IMR-90 (cell line): Measurements from ENCODE around the gene MICOS13. TPM values are rescaled to one million over a fixed set of nuclear protein-coding genes. Genes with fewer than 3 reads are reported as not detected.

ENCODE experiments used
- ATAC-seq: fragments of 200-7000 bp; cut with Tn5 transposase; 2 replicates; pipeline ENCODE4 v1.9.1; 2020; ENCODE audit warnings: low read depth, mild to moderate bottlenecking, moderate library complexity
- BruUV-seq: library from RNA; stranded (reverse); fragments of 400-500 nt; replicated peaks from 2 replicates; lab custom pipeline; 2021; lab: Mats Ljungman, UMichigan
- CTCF ChIA-PET: fragments of 300-600 bp; formaldehyde crosslinking; extraction: SDS; loops from one replicate; lab custom pipeline; 2021; ENCODE audit warnings: antibody characterized with exemption; lab: Yijun Ruan, JAX
- POLR2A ChIA-PET: fragments of 300-600 bp; sonication (Branson Sonifier 250); formaldehyde crosslinking; loops from one replicate; lab custom pipeline; 2022; ENCODE audit warnings: antibody characterized with exemption; ENCODE audit not compliant: unreplicated experiment; lab: Charles Lee
- DNase-seq: peaks from one replicate; pipeline ENCODE4 v3.0.0; 2013
- H2AFZ ChIP-seq: replicated peaks from 2 replicates; pipeline ENCODE3; 2013; ENCODE audit warnings: low read length, mild to moderate bottlenecking; ENCODE audit not compliant: poor library complexity
- H2AK5ac ChIP-seq: 2 replicates; pipeline ENCODE4 v1.6.1; 2013; ENCODE audit warnings: low read depth, low read length, inconsistent platforms
- H2AK9ac ChIP-seq: replicated peaks from 2 replicates; pipeline ENCODE3; 2013; ENCODE audit warnings: mild to moderate bottlenecking, low read depth, low read length, moderate library complexity; ENCODE audit not compliant: poor library complexity
- H2BK120ac ChIP-seq: 2 replicates; pipeline ENCODE4 v1.6.1; 2013; ENCODE audit warnings: low read depth, low read length, inconsistent platforms
- H2BK15ac ChIP-seq: 3 replicates; pipeline ENCODE4 v1.6.1; 2013; ENCODE audit warnings: low read depth, low read length, inconsistent platforms
- H2BK20ac ChIP-seq: 2 replicates; pipeline ENCODE4 v1.6.1; 2013; ENCODE audit warnings: low read depth, mild to moderate bottlenecking, inconsistent platforms, low read length, moderate library complexity
- H2BK5ac ChIP-seq: 2 replicates; pipeline ENCODE4 v1.6.1; 2013; ENCODE audit warnings: mild to moderate bottlenecking, low read depth, low read length, inconsistent platforms; ENCODE audit not compliant: poor library complexity, severe bottlenecking
- H3K14ac ChIP-seq: replicated peaks from 2 replicates; pipeline ENCODE4 v1.6.1; 2013; ENCODE audit warnings: low read depth, low read length, inconsistent platforms
- H3K18ac ChIP-seq: 2 replicates; pipeline ENCODE4 v1.6.1; 2013; ENCODE audit warnings: low read depth, low read length, control low read depth
- H3K23ac ChIP-seq: 2 replicates; pipeline ENCODE4 v1.6.1; 2013; ENCODE audit warnings: low read depth, low read length, inconsistent platforms
- H3K27ac ChIP-seq: 2 replicates; pipeline ENCODE4 v1.5.1; 2013; ENCODE audit warnings: mild to moderate bottlenecking, control low read depth, low read length; ENCODE audit not compliant: insufficient read depth
- H3K27me3 ChIP-seq: 2 replicates; pipeline ENCODE4 v1.6.1; 2013; ENCODE audit warnings: low read length; ENCODE audit not compliant: control insufficient read depth, insufficient read depth
- H3K36me3 ChIP-seq: 2 replicates; pipeline ENCODE4 v1.6.1; 2013; ENCODE audit warnings: low read length, mixed read lengths; ENCODE audit not compliant: control insufficient read depth, insufficient read depth
- H3K4ac ChIP-seq: 2 replicates; pipeline ENCODE4 v1.6.1; 2013; ENCODE audit warnings: low read depth, low read length, inconsistent platforms
- H3K4me1 ChIP-seq: 2 replicates; pipeline ENCODE4 v1.6.1; 2013; ENCODE audit warnings: low read length, mixed read lengths; ENCODE audit not compliant: control insufficient read depth, insufficient read depth
- H3K4me2 ChIP-seq: 2 replicates; pipeline ENCODE4 v1.6.1; 2013; ENCODE audit warnings: low read depth, mild to moderate bottlenecking, control low read depth, low read length, moderate library complexity
- H3K4me3 ChIP-seq: 2 replicates; pipeline ENCODE4 v1.5.1; 2013; ENCODE audit warnings: low read depth, mild to moderate bottlenecking, control low read depth, low read length, moderate library complexity; ENCODE audit not compliant: insufficient read depth
- H3K56ac ChIP-seq: 2 replicates; pipeline ENCODE4 v1.6.1; 2013; ENCODE audit warnings: low read length, inconsistent platforms; ENCODE audit not compliant: insufficient read depth; ENCODE audit errors: extremely low read depth
- H3K79me1 ChIP-seq, 2 experiments: 2 replicates each; pipeline ENCODE4 v1.6.1; 2013; ENCODE audit warnings: low read length in 2 of 2, inconsistent platforms in 1 of 2, low read depth in 1 of 2
- H3K9ac ChIP-seq: 2 replicates; pipeline ENCODE4 v1.6.1; 2013; ENCODE audit warnings: low read depth, low read length, control low read depth
- H3K9me1 ChIP-seq: 2 replicates; pipeline ENCODE4 v1.6.1; 2013; ENCODE audit warnings: low read length, inconsistent platforms; ENCODE audit not compliant: insufficient read depth
- H3K9me3 ChIP-seq: 2 replicates; pipeline ENCODE4 v1.6.1; 2013; ENCODE audit warnings: low read length; ENCODE audit not compliant: control insufficient read depth, insufficient read depth
- H4K20me1 ChIP-seq: 2 replicates; pipeline ENCODE4 v1.6.1; 2013; ENCODE audit warnings: low read length, inconsistent platforms; ENCODE audit not compliant: insufficient read depth
- H4K5ac ChIP-seq: 2 replicates; pipeline ENCODE4 v1.6.1; 2013; ENCODE audit warnings: mild to moderate bottlenecking, low read depth, low read length, control low read depth
- H4K8ac ChIP-seq, 2 experiments: 2 replicates each; pipeline ENCODE4 v1.6.1; 2013; ENCODE audit warnings: low read depth in 2 of 2, low read length in 2 of 2, control low read depth in 1 of 2, inconsistent platforms in 1 of 2
- H4K91ac ChIP-seq: 2 replicates; pipeline ENCODE4 v1.6.1; 2013; ENCODE audit warnings: low read depth, low read length, inconsistent platforms; ENCODE audit not compliant: insufficient read depth
- BHLHE40 ChIP-seq: fragments of 150-350 bp; IDR thresholded peaks from 2 replicates; pipeline ENCODE4 v1.6.1; 2016; ENCODE audit warnings: mild to moderate bottlenecking, low read depth, low read length
- CEBPB ChIP-seq: IDR thresholded peaks from 2 replicates; pipeline ENCODE4 v1.6.1; 2012; ENCODE audit warnings: low read depth, low read length, improper control_type of control experiment
- CHD1 ChIP-seq: IDR thresholded peaks from 2 replicates; pipeline ENCODE4 v1.6.1; 2012; ENCODE audit warnings: low read depth, low read length, improper control_type of control experiment
- FOS ChIP-seq: fragments of 150-350 bp; IDR thresholded peaks from 2 replicates; pipeline ENCODE4 v1.6.1; 2016; ENCODE audit warnings: low read depth, low read length
- MAFK ChIP-seq: IDR thresholded peaks from 2 replicates; pipeline ENCODE4 v1.6.1; 2012; ENCODE audit warnings: low read depth, low read length, improper control_type of control experiment
- MAZ ChIP-seq: IDR thresholded peaks from 2 replicates; pipeline ENCODE4 v1.6.1; 2012; ENCODE audit warnings: low read depth, mild to moderate bottlenecking, low read length, improper control_type of control experiment, moderate library complexity, borderline replicate concordance
- MXI1 ChIP-seq: IDR thresholded peaks from 2 replicates; pipeline ENCODE4 v1.6.1; 2012; ENCODE audit warnings: low read depth, mild to moderate bottlenecking, low read length, moderate library complexity, borderline replicate concordance
- NFE2L2 ChIP-seq: fragments of 150-350 bp; IDR thresholded peaks from 2 replicates; pipeline ENCODE4 v1.6.1; 2016; ENCODE audit warnings: low read depth, mild to moderate bottlenecking, low read length
- POLR2A ChIP-seq: IDR thresholded peaks from 2 replicates; pipeline ENCODE4 v1.6.1; 2012; ENCODE audit warnings: mild to moderate bottlenecking, low read depth, low read length
- RAD21 ChIP-seq: IDR thresholded peaks from 2 replicates; pipeline ENCODE4 v1.6.1; 2012; ENCODE audit warnings: low read length, improper control_type of control experiment
- RCOR1 ChIP-seq: IDR thresholded peaks from 2 replicates; pipeline ENCODE4 v1.6.1; 2012; ENCODE audit warnings: mild to moderate bottlenecking, low read length, improper control_type of control experiment; ENCODE audit not compliant: insufficient replicate concordance
- RFX5 ChIP-seq: IDR thresholded peaks from 2 replicates; pipeline ENCODE4 v1.8.0; 2012; ENCODE audit warnings: low read depth, mild to moderate bottlenecking, low read length, moderate library complexity
- SMC3 ChIP-seq: fragments of 150-350 bp; IDR thresholded peaks from 2 replicates; pipeline ENCODE4 v1.6.1; 2016; ENCODE audit warnings: low read depth, mild to moderate bottlenecking, antibody characterized with exemption, low read length, moderate library complexity
- WGBS, 2 experiments: methylation state at CpG; one replicate each; pipeline versions ENCODE4 v1.1.5 to v1.1.7; 2013; ENCODE audit warnings: missing lambda C conversion rate in 2 of 2; ENCODE audit not compliant: insufficient read length in 1 of 2; ENCODE audit errors: extremely low coverage in 2 of 2; 5-methylcytosine and 5-hydroxymethylcytosine counted together
- dilution Hi-C: fragments of 300-500 bp; cut with HindIII; formaldehyde crosslinking; loops from one replicate; pipeline ENCODE4 v1.14.3; 2018; ENCODE audit warnings: low sequenced_read_pairs; ENCODE audit not compliant: unreplicated experiment
- in situ Hi-C: fragments of 300-500 bp; cut with MboI; formaldehyde crosslinking; loops from 3 replicates; pipeline ENCODE4 v1.14.3; 2019; ENCODE audit warnings: low sequenced_read_pairs, inconsistent platforms, mixed read lengths
- intact Hi-C: fragments of 100-400 bp; cut with micrococcal nuclease; formaldehyde crosslinking; loops from 2 replicates; pipeline ENCODE4 v1.10.0; 2022
- polyA plus RNA-seq, 3 experiments: library from polyadenylated mRNA; depleted of rRNA; stranded (reverse); fragments of >200 nt; gene quantifications; 2 replicates each; pipeline ENCODE4 v1.2.3, GENCODE V29; 2012; ENCODE audit warnings: low replicate concordance in 1 of 3
- total RNA-seq: library from RNA; depleted of rRNA; stranded (reverse); fragments of >200 nt; gene quantifications from 2 replicates; pipeline ENCODE4 v1.2.3, GENCODE V29; 2012
- TF ChIP-seq, protein P1 (sequence below): conservative IDR thresholded peaks from 2 replicates; pipeline ENCODE4 v1.5.1; 2012; ENCODE audit warnings: mild to moderate bottlenecking, low read depth, low read length, improper control_type of control experiment
- TF ChIP-seq, protein P2 (sequence below): fragments of 150-350 bp; IDR thresholded peaks from 2 replicates; pipeline ENCODE4 v1.6.1; 2017; ENCODE audit warnings: mild to moderate bottlenecking, antibody characterized with exemption, low read length, low read depth
- TF ChIP-seq, protein P3 (sequence below): fragments of 150-350 bp; IDR thresholded peaks from 2 replicates; pipeline ENCODE4 v1.6.1; 2016; ENCODE audit warnings: low read depth, mild to moderate bottlenecking, low read length, moderate library complexity, borderline replicate concordance

The MICOS13 gene
- total and polyA plus RNA-seq, 2 of the 4 experiments (the other 2 are of a cell fraction) = 14.5 to 48.9 TPM

DNA sequence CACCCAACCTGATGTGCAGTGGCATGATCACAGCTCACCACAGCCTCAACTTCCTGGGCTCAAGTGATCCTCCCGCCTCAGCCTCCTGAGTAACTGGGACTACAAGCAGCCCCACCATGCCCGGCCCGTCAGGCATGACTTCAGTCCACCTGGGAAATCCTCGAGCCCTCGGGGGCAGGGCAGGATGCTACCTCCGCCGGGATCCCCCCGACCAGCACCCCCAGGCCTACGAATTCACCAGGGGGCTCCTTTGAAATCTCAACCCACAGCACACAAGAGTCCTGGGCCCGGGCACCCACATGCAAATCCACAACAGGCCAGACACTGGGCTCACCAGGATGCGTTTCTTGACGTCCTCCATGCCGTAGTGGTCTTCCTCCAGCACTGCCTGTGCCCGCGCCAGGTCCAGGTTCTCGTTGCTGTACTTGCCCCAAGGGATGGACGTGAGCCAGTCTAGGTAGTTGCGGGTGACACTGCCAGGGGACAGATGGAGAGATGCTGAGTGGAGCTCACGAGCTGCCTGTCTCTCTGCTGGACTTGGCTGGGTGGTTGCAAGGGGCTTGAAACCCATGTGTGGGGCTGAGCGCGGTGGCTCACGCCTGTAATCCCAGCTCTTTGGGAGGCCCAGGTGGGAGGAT lies 20.3 kb upstream of the MICOS13 start:
- Histone ChIP-seq H3K9me3 (no peaks in the 10 kb centered on the region), H4K5ac (no peak overlapping the region), H2AFZ (peak overlapping the region; percentile 21), H2AK5ac (no peak overlapping the region), H2BK5ac (no peak overlapping the region), H3K9me1 (0 out of 2 replicates have a peak, but pooled peaks cover 2% of the 10 kb centered on the region), H3K23ac (no peak overlapping the region), H3K9ac (no peak overlapping the region), H3K18ac (no peak overlapping the region), H2BK20ac (no peak overlapping the region), H2AK9ac (no peak overlapping the region), H3K36me3 (peaks cover 60% of the 10 kb centered on the region), H3K4me3 (no peak overlapping the region), H2BK15ac (no peak overlapping the region), H4K20me1 (peaks cover 45% of the 10 kb centered on the region), H3K4me1 (0 out of 2 replicates have a peak, but pooled peaks cover 2% of the 10 kb centered on the region), H3K27me3 (no peaks in the 10 kb centered on the region), H3K14ac (no peak overlapping the region), H4K91ac (no peak overlapping the region), H4K8ac (no peak overlapping the region), H3K56ac (no peak overlapping the region), H2BK120ac (no peak overlapping the region), H3K79me1 (peaks cover 12 to 57% of the 10 kb centered on the region in 2 experiments; a peak in 3 of 4 replicates), H3K4ac (no peak overlapping the region), H3K4me2 (no peak overlapping the region), H3K27ac (no peak overlapping the region)
- ChIA-PET POLR2A (no interaction called here), CTCF (no interaction called here)
- in situ Hi-C loops = no loop called here
- BruUV-seq = no TSS peak
- intact Hi-C loops = no loop called here
- WGBS, 2 experiments = 96% methylated on average over 8 of the region's 22 CpGs; no CpG with 5 or more reads in 1 of the 2 experiments
- TF ChIP-seq SMC3 (no peak), NFE2L2 (no peak), RCOR1 (no peak), CHD1 (no peak), RAD21 (no peak), POLR2A (no peak), RFX5 (no peak), MXI1 (no peak), MAFK (no peak), MAZ (no peak), CEBPB (no peak), BHLHE40 (no peak), FOS (no peak)
- TF ChIP-seq, protein P1, sequence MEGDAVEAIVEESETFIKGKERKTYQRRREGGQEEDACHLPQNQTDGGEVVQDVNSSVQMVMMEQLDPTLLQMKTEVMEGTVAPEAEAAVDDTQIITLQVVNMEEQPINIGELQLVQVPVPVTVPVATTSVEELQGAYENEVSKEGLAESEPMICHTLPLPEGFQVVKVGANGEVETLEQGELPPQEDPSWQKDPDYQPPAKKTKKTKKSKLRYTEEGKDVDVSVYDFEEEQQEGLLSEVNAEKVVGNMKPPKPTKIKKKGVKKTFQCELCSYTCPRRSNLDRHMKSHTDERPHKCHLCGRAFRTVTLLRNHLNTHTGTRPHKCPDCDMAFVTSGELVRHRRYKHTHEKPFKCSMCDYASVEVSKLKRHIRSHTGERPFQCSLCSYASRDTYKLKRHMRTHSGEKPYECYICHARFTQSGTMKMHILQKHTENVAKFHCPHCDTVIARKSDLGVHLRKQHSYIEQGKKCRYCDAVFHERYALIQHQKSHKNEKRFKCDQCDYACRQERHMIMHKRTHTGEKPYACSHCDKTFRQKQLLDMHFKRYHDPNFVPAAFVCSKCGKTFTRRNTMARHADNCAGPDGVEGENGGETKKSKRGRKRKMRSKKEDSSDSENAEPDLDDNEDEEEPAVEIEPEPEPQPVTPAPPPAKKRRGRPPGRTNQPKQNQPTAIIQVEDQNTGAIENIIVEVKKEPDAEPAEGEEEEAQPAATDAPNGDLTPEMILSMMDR = no peak
- TF ChIP-seq, protein P2, sequence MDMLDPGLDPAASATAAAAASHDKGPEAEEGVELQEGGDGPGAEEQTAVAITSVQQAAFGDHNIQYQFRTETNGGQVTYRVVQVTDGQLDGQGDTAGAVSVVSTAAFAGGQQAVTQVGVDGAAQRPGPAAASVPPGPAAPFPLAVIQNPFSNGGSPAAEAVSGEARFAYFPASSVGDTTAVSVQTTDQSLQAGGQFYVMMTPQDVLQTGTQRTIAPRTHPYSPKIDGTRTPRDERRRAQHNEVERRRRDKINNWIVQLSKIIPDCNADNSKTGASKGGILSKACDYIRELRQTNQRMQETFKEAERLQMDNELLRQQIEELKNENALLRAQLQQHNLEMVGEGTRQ = no peak
- TF ChIP-seq, protein P3, sequence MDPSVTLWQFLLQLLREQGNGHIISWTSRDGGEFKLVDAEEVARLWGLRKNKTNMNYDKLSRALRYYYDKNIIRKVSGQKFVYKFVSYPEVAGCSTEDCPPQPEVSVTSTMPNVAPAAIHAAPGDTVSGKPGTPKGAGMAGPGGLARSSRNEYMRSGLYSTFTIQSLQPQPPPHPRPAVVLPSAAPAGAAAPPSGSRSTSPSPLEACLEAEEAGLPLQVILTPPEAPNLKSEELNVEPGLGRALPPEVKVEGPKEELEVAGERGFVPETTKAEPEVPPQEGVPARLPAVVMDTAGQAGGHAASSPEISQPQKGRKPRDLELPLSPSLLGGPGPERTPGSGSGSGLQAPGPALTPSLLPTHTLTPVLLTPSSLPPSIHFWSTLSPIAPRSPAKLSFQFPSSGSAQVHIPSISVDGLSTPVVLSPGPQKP = no peak
- dilution Hi-C loops = no loop called here
- DNase-seq (no peak), ATAC-seq (no peak)
